ENCODE results near the gene PLSCR4. TPM values are rescaled to one million over a fixed set of nuclear protein-coding genes. Genes with fewer than 3 reads are reported as not detected.

PLSCR4 gene
- total RNA-seq, 2 experiments from 2014 or later: not detected

DNA sequence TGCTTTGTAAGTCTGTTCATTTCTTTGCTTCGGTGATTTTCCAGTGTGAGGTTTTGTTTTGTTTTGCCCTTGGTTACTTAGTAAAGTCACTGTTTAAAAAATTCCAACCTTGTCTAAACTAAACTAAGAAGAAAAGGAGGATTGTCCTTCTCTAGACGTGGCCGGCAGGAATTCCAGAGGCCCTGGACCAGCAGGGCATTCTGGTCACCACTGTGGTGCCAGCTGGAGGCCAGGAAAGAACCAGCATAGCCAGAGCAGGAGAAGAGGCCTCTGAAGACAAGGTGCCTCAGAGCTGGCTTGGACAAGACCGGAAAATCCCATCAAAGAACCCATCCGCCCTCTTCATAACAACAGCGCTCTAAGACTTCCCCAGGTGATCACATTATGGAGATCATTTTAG, 98.1 kb downstream of the PLSCR4 start:
- Histone ChIP-seq H3K79me2 (ENCODE audit: insufficient read depth, low read depth, low read length) (no peaks in the 10 kb centered on the region), H3K4me2 (ENCODE audit: low read length) (no peak overlapping the region), H4K20me1 (ENCODE audit: insufficient read depth, low read length) (no peaks in the 10 kb centered on the region), H3K9me2 (ENCODE audit: insufficient read depth, low read length) (no peaks in the 10 kb centered on the region), H3K4me1 (ENCODE audit: insufficient read depth, low read length, poor library complexity, severe bottlenecking) (no peaks in the 10 kb centered on the region), H3K9me3 (ENCODE audit: low read length) (no peaks in the 10 kb centered on the region), H3K36me3 (ENCODE audit: insufficient read depth, low read length) (no peaks in the 10 kb centered on the region), H3K4me3 (ENCODE audit: low read depth, low read length, poor library complexity, severe bottlenecking) (no peak overlapping the region), H3K27ac (ENCODE audit: low read depth, low read length, poor library complexity, severe bottlenecking) (no peak overlapping the region), H2AFZ (ENCODE audit: low read length) (no peak overlapping the region)
- intact Hi-C loops (cut with micrococcal nuclease; ENCODE audit: unreplicated experiment): no loop called here
- DNase-seq (ENCODE audit: low spot score): no peak
- no peak for TF ChIP-seq CTCF (conservative IDR thresholded peaks at IDR 0.05; ENCODE audit: low read length)
- TF ChIP-seq EZH2phosphoT487 (IDR thresholded peaks at IDR 0.05; ENCODE audit: borderline replicate concordance, low read depth, low read length): no peak
- POLR2A ChIA-PET: interaction anchor here (1.0 kb wide), 1 partner anchor 36 kb away, joined by 3 read pairs; no protein-coding TSS in a partner anchor
- CTCF ChIA-PET (ENCODE audit: unreplicated experiment): no interaction called here
- BruUV-seq (replicated peaks): no TSS peak

- H4K20me1 ChIP-seq (ENCODE audit: insufficient read depth, low read length): no peaks in the 10 kb centered on the region
- no TSS peak for BruUV-seq (replicated peaks)
Measured at GRCh38 chr3:146148468-146148931, 102.4 kb downstream of the PLSCR4 start.

More at GRCh38 chr3:146148468-146148931, 102.4 kb downstream of the PLSCR4 start:
- no peak overlapping the region for H3K4me2 ChIP-seq (ENCODE audit: low read length)
- TF ChIP-seq EZH2phosphoT487 (IDR thresholded peaks at IDR 0.05; ENCODE audit: borderline replicate concordance, low read depth, low read length) (no peak), CTCF (conservative IDR thresholded peaks at IDR 0.05; ENCODE audit: low read length) (peak; percentile 33)
- no peak overlapping the region for H3K27ac ChIP-seq (ENCODE audit: low read depth, low read length, poor library complexity, severe bottlenecking)
- H3K79me2 ChIP-seq (ENCODE audit: insufficient read depth, low read depth, low read length): no peaks in the 10 kb centered on the region
- no peaks in the 10 kb centered on the region for H3K36me3 ChIP-seq (ENCODE audit: insufficient read depth, low read length)
- no peaks in the 10 kb centered on the region for H3K4me1 ChIP-seq (ENCODE audit: insufficient read depth, low read length, poor library complexity, severe bottlenecking)
- ChIA-PET CTCF (ENCODE audit: unreplicated experiment) (no interaction called here), POLR2A (no interaction called here)
- H2AFZ ChIP-seq (ENCODE audit: low read length): no peak overlapping the region
- H3K9me3 ChIP-seq (ENCODE audit: low read length): no peaks in the 10 kb centered on the region
- DNase-seq (ENCODE audit: low spot score): no peak
- H3K4me3 ChIP-seq (ENCODE audit: low read depth, low read length, poor library complexity, severe bottlenecking): no peak overlapping the region
- no peaks in the 10 kb centered on the region for H3K9me2 ChIP-seq (ENCODE audit: insufficient read depth, low read length)
- intact Hi-C loops (cut with micrococcal nuclease; ENCODE audit: unreplicated experiment): no loop called here

Measured in OCI-LY7 (cell line).